NCI-H2029 (cell line): ENCODE measurements around the gene DCDC1.

Source experiments
- DNase-seq: peaks from one replicate; lab custom pipeline; 2025; lab: John Stamatoyannopoulos, UW

Gene DCDC1

GRCh38 chr11:31106968-31107576 is 262.5 kb downstream of the DCDC1 start:
- peak; percentile 3 for DNase-seq

GRCh38 chr11:31106326-31106725 is 263.2 kb downstream of the DCDC1 start:
- DNase-seq, result no peak

- DNase-seq, result no peak
Measured at GRCh38 chr11:31102875-31103274, 266.7 kb downstream of the DCDC1 start.

GRCh38 chr11:31102316-31102715 is 267.2 kb downstream of the DCDC1 start:
- no peak for DNase-seq

- DNase-seq, result no peak
Measured at GRCh38 chr11:31096191-31096805, 273.2 kb downstream of the DCDC1 start.

GRCh38 chr11:31092638-31093037 is 276.9 kb downstream of the DCDC1 start:
- DNase-seq, result no peak

GRCh38 chr11:31089117-31089516 is 280.4 kb downstream of the DCDC1 start:
- DNase-seq, result no peak

GRCh38 chr11:31069447-31070205 is 299.9 kb downstream of the DCDC1 start:
- DNase-seq, result no peak

- DNase-seq, result no peak
Measured at GRCh38 chr11:31060880-31061279, 308.7 kb downstream of the DCDC1 start.

GRCh38 chr11:31059529-31059928 is 310.0 kb downstream of the DCDC1 start:
- no peak for DNase-seq

- DNase-seq, result peak; percentile 9
Measured at GRCh38 chr11:31050061-31050765, 319.3 kb downstream of the DCDC1 start.

- DNase-seq, result no peak
Measured at GRCh38 chr11:31045335-31045734, 324.2 kb downstream of the DCDC1 start.

GRCh38 chr11:31030138-31030792 is 339.3 kb downstream of the DCDC1 start:
- DNase-seq, result no peak

- no peak for DNase-seq
Measured at GRCh38 chr11:31026315-31026714, 343.2 kb downstream of the DCDC1 start.

- DNase-seq, result no peak
Measured at GRCh38 chr11:31022080-31022479, 347.5 kb downstream of the DCDC1 start.

- DNase-seq, result no peak
Measured at GRCh38 chr11:31019786-31020185, 349.8 kb downstream of the DCDC1 start.

- DNase-seq, result no peak
Measured at GRCh38 chr11:31005202-31005601, 364.3 kb downstream of the DCDC1 start.

GRCh38 chr11:31001427-31001826 is 368.1 kb downstream of the DCDC1 start:
- DNase-seq, result no peak

- no peak for DNase-seq
Measured at GRCh38 chr11:31000381-31000780, 369.2 kb downstream of the DCDC1 start.

GRCh38 chr11:30992513-30992849 is 377.1 kb downstream of the DCDC1 start:
- DNase-seq, result no peak

GRCh38 chr11:30991802-30992512 is 377.6 kb downstream of the DCDC1 start:
- DNase-seq, result no peak

GRCh38 chr11:30991376-30991775 is 378.2 kb downstream of the DCDC1 start:
- DNase-seq, result no peak
